Fibroblast of skin of right quadriceps (primary cell): ENCODE results near the gene PPIP5K1.
"Not testable (repeated sequence)": the region's sequence is repeated elsewhere in the genome, so short reads cannot be mapped to it uniquely, and the experiment has no call there.

Experiments
- DNase-seq: peaks from one replicate; pipeline ENCODE4 v3.0.0-alpha.2; 2013

The PPIP5K1 gene

GRCh38 chr15:43589778-43590466 lies at the start of gene PPIP5K1:
PPIP5K1 (minus strand) TSS chr15:43590208; CDS start chr15:43584504, 5,704 bp downstream.
- DNase-seq = not testable (repeated sequence)

- not testable (repeated sequence) for DNase-seq
Measured at GRCh38 chr15:43638464-43639204, 48.6 kb upstream of the PPIP5K1 start.

GRCh38 chr15:43626937-43627336 lies 36.9 kb upstream of the PPIP5K1 start:
- not testable (repeated sequence) for DNase-seq

- peak; percentile 41 for DNase-seq
Measured at GRCh38 chr15:43625106-43625505, 35.1 kb upstream of the PPIP5K1 start.

- not testable (repeated sequence) for DNase-seq
Measured at GRCh38 chr15:43622068-43622799, 32.2 kb upstream of the PPIP5K1 start.

GRCh38 chr15:43618700-43619099 lies 28.7 kb upstream of the PPIP5K1 start, which contains the start of gene STRC:
STRC (minus strand) TSS chr15:43618800; CDS start chr15:43618722, 78 bp downstream.
- DNase-seq = not testable (repeated sequence)

GRCh38 chr15:43617750-43618149 lies 27.7 kb upstream of the PPIP5K1 start:
- not testable (repeated sequence) for DNase-seq

GRCh38 chr15:43602233-43602632 lies 12.2 kb upstream of the PPIP5K1 start:
- DNase-seq = not testable (repeated sequence)

- DNase-seq = not testable (repeated sequence)
Measured at GRCh38 chr15:43600200-43600599, 10.2 kb upstream of the PPIP5K1 start.

GRCh38 chr15:43599131-43599530 lies 9.1 kb upstream of the PPIP5K1 start:
- not testable (repeated sequence) for DNase-seq

- not testable (repeated sequence) for DNase-seq
Measured at GRCh38 chr15:43593328-43594190, 3.6 kb upstream of the PPIP5K1 start, which contains the start of gene CKMT1B. CKMT1B (plus strand) TSS chr15:43594027; CDS start chr15:43594219, 192 bp downstream.

GRCh38 chr15:43592841-43593240 lies 2.8 kb upstream of the PPIP5K1 start:
- not testable (repeated sequence) for DNase-seq

GRCh38 chr15:43574607-43575006 lies 15.4 kb downstream of the PPIP5K1 start:
- not testable (repeated sequence) for DNase-seq

GRCh38 chr15:43566615-43567014 lies 23.4 kb downstream of the PPIP5K1 start:
- not testable (repeated sequence) for DNase-seq

- DNase-seq = not testable (repeated sequence)
Measured at GRCh38 chr15:43563793-43564192, 26.2 kb downstream of the PPIP5K1 start.

GRCh38 chr15:43562753-43563152 lies 27.3 kb downstream of the PPIP5K1 start:
- not testable (repeated sequence) for DNase-seq

- peak; percentile 32 for DNase-seq
Measured at GRCh38 chr15:43552986-43553385, 37.0 kb downstream of the PPIP5K1 start.

- DNase-seq = no peak
Measured at GRCh38 chr15:43552256-43552655, 37.8 kb downstream of the PPIP5K1 start.

GRCh38 chr15:43550527-43551363 lies 39.3 kb downstream of the PPIP5K1 start:
- DNase-seq = peak; percentile 80

- no peak for DNase-seq
Measured at GRCh38 chr15:43547539-43547938, 42.5 kb downstream of the PPIP5K1 start.

GRCh38 chr15:43545426-43545825 lies 44.6 kb downstream of the PPIP5K1 start:
- no peak for DNase-seq
